CD14-positive monocyte (primary cell): ENCODE results near the gene NAA10. TPM values are rescaled to one million over a fixed set of nuclear protein-coding genes. Genes with fewer than 3 reads are reported as not detected.

ENCODE experiments used
- DNase-seq, 3 donors: peaks; one replicate each; pipeline ENCODE4 v3.0.0-alpha.2; 2011 to 2022
- H2AFZ ChIP-seq: 2 replicates; pipeline ENCODE4 v1.6.0; 2012; ENCODE audit warnings: mild to moderate bottlenecking, low read depth, low read length, inconsistent platforms; ENCODE audit not compliant: insufficient read depth, poor library complexity, severe bottlenecking
- H3K27ac ChIP-seq, 2 donors: 1 replicate in 1 of 2; 2 replicates in 1 of 2; pipeline ENCODE4 v1.5.1; 2012 to 2013; ENCODE audit warnings: low read length in 2 of 2, control low read depth in 1 of 2, inconsistent platforms in 1 of 2, low read depth in 1 of 2, mild to moderate bottlenecking in 1 of 2
- H3K27me3 ChIP-seq, 2 donors: one replicate each; pipeline versions ENCODE4 v1.6.0 to v1.6.1; 2011 to 2013; ENCODE audit warnings: low read length in 2 of 2; ENCODE audit not compliant: control insufficient read depth in 2 of 2, insufficient read depth in 2 of 2
- H3K36me3 ChIP-seq, 2 donors: replicated peaks in 1 of 2; 1 replicate in 1 of 2; 2 replicates in 1 of 2; pipeline versions ENCODE4 v1.5.1 to v1.6.1; 2012 to 2013; ENCODE audit warnings: low read length in 2 of 2, control low read depth in 1 of 2, inconsistent platforms in 1 of 2, mild to moderate bottlenecking in 1 of 2; ENCODE audit not compliant: insufficient read depth in 2 of 2, control insufficient read depth in 1 of 2
- H3K4me1 ChIP-seq, 2 donors: 1 replicate in 1 of 2; 2 replicates in 1 of 2; pipeline versions ENCODE4 v1.5.1 to v1.6.1; 2012 to 2013; ENCODE audit warnings: low read length in 2 of 2, control low read depth in 1 of 2, inconsistent platforms in 1 of 2, mild to moderate bottlenecking in 1 of 2, moderate library complexity in 1 of 2; ENCODE audit not compliant: insufficient read depth in 2 of 2, control insufficient read depth in 1 of 2
- H3K4me2 ChIP-seq: replicated peaks from 2 replicates; pipeline ENCODE3; 2012; ENCODE audit warnings: low read length, moderate library complexity, mild to moderate bottlenecking; ENCODE audit not compliant: poor library complexity, severe bottlenecking; ENCODE audit errors: extremely low read depth
- H3K4me3 ChIP-seq, 3 experiments: fragments of 200-600 bp in 1 of 3; sonication (generic) in 1 of 3; replicated peaks in 1 of 3; 1 replicate in 2 of 3; 2 replicates in 1 of 3; pipeline ENCODE4 v1.5.1; 2011 to 2013; ENCODE audit warnings: low read length in 3 of 3, mild to moderate bottlenecking in 3 of 3, control low read depth in 2 of 3, low read depth in 2 of 3, inconsistent platforms in 1 of 3, moderate library complexity in 1 of 3
- H3K79me2 ChIP-seq: 2 replicates; pipeline ENCODE4 v1.6.0; 2012; ENCODE audit warnings: mild to moderate bottlenecking, control low read depth, inconsistent platforms, low read length, moderate library complexity; ENCODE audit not compliant: insufficient read depth
- H3K9ac ChIP-seq: 2 replicates; pipeline ENCODE4 v1.6.0; 2017; ENCODE audit warnings: low read length, mild to moderate bottlenecking; ENCODE audit not compliant: insufficient read depth, poor library complexity, severe bottlenecking
- H3K9me3 ChIP-seq, 2 donors: replicated peaks in 1 of 2; 1 replicate in 1 of 2; 2 replicates in 1 of 2; pipeline versions ENCODE4 v1.5.1 to v1.6.1; 2012 to 2013; ENCODE audit warnings: low read length in 2 of 2, control low read depth in 1 of 2; ENCODE audit not compliant: control insufficient read depth in 1 of 2, insufficient read depth in 1 of 2
- H4K20me1 ChIP-seq: 2 replicates; pipeline ENCODE4 v1.6.0; 2012; ENCODE audit warnings: mild to moderate bottlenecking, low read length, control low read depth, moderate library complexity; ENCODE audit not compliant: insufficient read depth
- H3K27ac Mint-ChIP-seq, 7 donors: one replicate each; pipeline ENCODE4 v1.8.0; 2020; ENCODE audit warnings: mild to moderate bottlenecking in 7 of 7, mixed read lengths in 7 of 7, moderate library complexity in 6 of 7, inconsistent platforms in 2 of 7
- H3K27me3 Mint-ChIP-seq, 3 donors: one replicate each; pipeline ENCODE4 v1.8.0; 2021 to 2022; ENCODE audit warnings: low read depth in 3 of 3, mild to moderate bottlenecking in 3 of 3, mixed read lengths in 3 of 3, moderate library complexity in 3 of 3, inconsistent platforms in 1 of 3
- H3K36me3 Mint-ChIP-seq, 2 donors: one replicate each; pipeline ENCODE4 v1.8.0; 2020; ENCODE audit warnings: mixed read lengths in 2 of 2, inconsistent platforms in 1 of 2, mild to moderate bottlenecking in 1 of 2
- H3K4me1 Mint-ChIP-seq: one replicate; pipeline ENCODE4 v1.8.0; 2020; ENCODE audit warnings: mild to moderate bottlenecking, mixed read lengths
- H3K4me3 Mint-ChIP-seq, 2 donors: one replicate each; pipeline ENCODE4 v1.8.0; 2020; ENCODE audit warnings: mild to moderate bottlenecking in 2 of 2, mixed read lengths in 2 of 2, moderate library complexity in 1 of 2
- H3K9me3 Mint-ChIP-seq, 7 donors: one replicate each; pipeline ENCODE4 v1.8.0; 2020 to 2022; ENCODE audit warnings: mixed read lengths in 7 of 7, mild to moderate bottlenecking in 6 of 7, moderate library complexity in 6 of 7, inconsistent platforms in 2 of 7
- WGBS: methylation state at CpG from one replicate; pipeline ENCODE4 v1.1.5; 2013; ENCODE audit warnings: missing lambda C conversion rate; ENCODE audit not compliant: insufficient coverage; 5-methylcytosine and 5-hydroxymethylcytosine counted together
- intact Hi-C, 2 donors: fragments of 100-400 bp; cut with micrococcal nuclease; formaldehyde crosslinking; loops; one replicate each; pipeline versions ENCODE4 v1.15.0 to v1.15.1; 2023
- polyA plus RNA-seq, 3 donors: library from polyadenylated mRNA; depleted of rRNA in 1 of 3; unstranded in 2 of 3; stranded (reverse) in 1 of 3; fragments of 300-500 nt in 2 of 3; fragments of >200 nt in 1 of 3; fragmentation: Illumina TruSeq in 2 of 3; gene quantifications; 1 replicate in 2 of 3; 2 replicates in 1 of 3; pipeline ENCODE4 v1.2.3, GENCODE V29; 2012 to 2021
- TF ChIP-seq, protein P1 (sequence below): fragments of 200-600 bp; IDR thresholded peaks from one replicate; pipeline ENCODE4 v1.8.0; 2022; ENCODE audit warnings: antibody characterized with exemption, mild to moderate bottlenecking

Gene NAA10
- polyA plus RNA-seq, 3 donors, result 46.7 to 109 (median 47.9) TPM

DNA sequence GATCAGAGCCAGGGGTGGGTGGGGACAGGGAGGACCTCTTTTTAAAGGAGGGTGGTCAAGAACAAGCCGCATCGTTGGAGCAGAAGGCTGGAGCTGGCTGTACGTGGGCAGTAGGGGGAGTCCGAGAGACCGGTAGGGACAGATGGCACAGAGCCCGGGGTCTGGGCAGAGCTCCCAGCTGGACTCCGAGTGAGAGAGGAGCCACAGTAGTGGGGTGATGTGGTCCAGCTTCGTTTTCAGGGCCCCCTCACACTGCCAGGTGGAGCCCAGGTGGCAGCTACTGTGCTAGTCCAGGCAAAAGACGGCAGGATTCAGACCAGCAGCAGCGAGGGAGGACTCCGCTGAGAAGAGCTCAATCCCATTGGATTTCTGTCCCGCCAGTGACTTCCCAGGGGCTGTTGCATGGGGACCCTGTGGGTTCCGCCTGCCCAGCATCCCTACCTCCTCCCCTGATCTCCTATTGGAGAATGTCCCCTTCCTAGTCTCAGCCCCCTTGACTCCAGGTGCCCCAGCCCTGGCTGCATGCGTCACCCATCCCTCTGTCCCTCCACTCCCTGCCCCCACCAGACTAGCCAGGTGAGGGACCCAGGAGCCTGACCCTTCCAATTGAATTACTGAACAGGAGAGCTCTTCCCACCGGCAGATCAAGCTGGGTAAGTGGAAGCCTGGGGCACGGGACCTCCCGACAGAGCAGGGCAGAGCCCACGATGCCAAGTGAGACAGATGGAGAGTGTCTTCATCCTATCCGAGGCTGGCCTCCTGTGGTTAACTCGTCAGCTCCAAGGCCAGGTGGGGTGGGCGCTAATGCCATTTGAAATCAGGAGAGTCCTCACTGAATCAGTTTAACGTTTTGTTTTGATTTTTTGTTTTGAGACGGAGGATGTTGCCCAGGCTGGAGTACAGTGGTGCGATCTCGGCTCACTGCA lies 11.6 kb downstream of the NAA10 start:
- Mint-ChIP-seq H3K4me3 (peak overlapping the region; percentile 86 to 95), H3K27me3 (peaks cover 0 to 43% (median 0%) of the 10 kb centered on the region in 3 donors), H3K4me1 (peaks cover 27% of the 10 kb centered on the region), H3K27ac (peak overlapping the region in 5 of 7 donors; percentile 34 to 72 (median 45)), H3K9me3 (peaks cover 0 to 14% (median 6%) of the 10 kb centered on the region in 7 donors), H3K36me3 (peaks cover 19 to 35% of the 10 kb centered on the region in 2 donors)
- H3K79me2 ChIP-seq, result peaks cover 70% of the 10 kb centered on the region
- 44% methylated on average over 12 of the region's 25 CpGs for WGBS
- peaks cover 30 to 32% of the 10 kb centered on the region in 2 donors for H3K36me3 ChIP-seq
- H3K9ac ChIP-seq, result no peak overlapping the region
- no peak overlapping the region for H2AFZ ChIP-seq
- H3K4me2 ChIP-seq, result peak overlapping the region; percentile 97
- DNase-seq, result peak in 1 of 3 donors; percentile 11
- peak overlapping the region in 2 of 3 experiments; percentile 3 to 89 for H3K4me3 ChIP-seq
- no peaks in the 10 kb centered on the region for H3K27me3 ChIP-seq
- intact Hi-C loops, result loop anchor here (10.0 kb wide), 2 partner anchors 128 to 158 kb away; partner anchors contain the start of genes IDH3G (in 1 of the 2), PLXNB3 (in 1 of the 2) and SSR4 (in 1 of the 2)
- TF ChIP-seq, protein P1, sequence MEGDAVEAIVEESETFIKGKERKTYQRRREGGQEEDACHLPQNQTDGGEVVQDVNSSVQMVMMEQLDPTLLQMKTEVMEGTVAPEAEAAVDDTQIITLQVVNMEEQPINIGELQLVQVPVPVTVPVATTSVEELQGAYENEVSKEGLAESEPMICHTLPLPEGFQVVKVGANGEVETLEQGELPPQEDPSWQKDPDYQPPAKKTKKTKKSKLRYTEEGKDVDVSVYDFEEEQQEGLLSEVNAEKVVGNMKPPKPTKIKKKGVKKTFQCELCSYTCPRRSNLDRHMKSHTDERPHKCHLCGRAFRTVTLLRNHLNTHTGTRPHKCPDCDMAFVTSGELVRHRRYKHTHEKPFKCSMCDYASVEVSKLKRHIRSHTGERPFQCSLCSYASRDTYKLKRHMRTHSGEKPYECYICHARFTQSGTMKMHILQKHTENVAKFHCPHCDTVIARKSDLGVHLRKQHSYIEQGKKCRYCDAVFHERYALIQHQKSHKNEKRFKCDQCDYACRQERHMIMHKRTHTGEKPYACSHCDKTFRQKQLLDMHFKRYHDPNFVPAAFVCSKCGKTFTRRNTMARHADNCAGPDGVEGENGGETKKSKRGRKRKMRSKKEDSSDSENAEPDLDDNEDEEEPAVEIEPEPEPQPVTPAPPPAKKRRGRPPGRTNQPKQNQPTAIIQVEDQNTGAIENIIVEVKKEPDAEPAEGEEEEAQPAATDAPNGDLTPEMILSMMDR, result peak; percentile 46
- H3K9me3 ChIP-seq, result no peaks in the 10 kb centered on the region
- H3K4me1 ChIP-seq, result peaks cover 40 to 67% of the 10 kb centered on the region in 2 donors
- H4K20me1 ChIP-seq, result peaks cover 96% of the 10 kb centered on the region
- H3K27ac ChIP-seq, result peak overlapping the region in 1 of 2 donors; percentile 41
